NK-92 treated with Interleukin-12 subunit alpha and Interleukin-12 subunit beta, amount 100 ng/mL, for 24 hours (cell line): Measurements from ENCODE around the gene CGNL1.

Experiments used
- DNase-seq: peaks from one replicate; lab custom pipeline; 2025; lab: John Stamatoyannopoulos, UW

The CGNL1 gene

DNA sequence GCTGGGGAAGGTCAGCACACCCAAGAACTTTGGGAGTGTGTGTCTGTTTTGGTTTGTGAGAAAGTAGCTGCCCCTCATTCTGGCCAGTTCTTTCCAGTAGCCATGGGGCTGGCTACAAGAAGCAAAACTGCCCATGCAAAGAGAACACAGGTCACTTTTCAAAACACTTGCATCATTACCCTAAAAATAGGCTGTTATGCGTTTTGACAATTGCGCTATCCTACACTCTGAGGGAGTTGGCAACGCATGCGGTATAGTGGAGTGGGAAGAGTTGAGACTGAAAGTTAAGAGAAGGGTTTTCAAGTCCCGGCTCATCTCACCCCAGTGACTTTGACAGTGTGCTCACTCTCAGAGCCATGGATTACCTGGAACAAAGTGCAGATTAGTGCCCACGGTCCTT is 173.6 kb downstream of the CGNL1 start:
- no peak for DNase-seq

- no peak for DNase-seq
Observed at GRCh38 chr15:57550640-57551039, 174.3 kb downstream of the CGNL1 start.

- DNase-seq: no peak
Observed at GRCh38 chr15:57551715-57552677, 175.7 kb downstream of the CGNL1 start.

DNA sequence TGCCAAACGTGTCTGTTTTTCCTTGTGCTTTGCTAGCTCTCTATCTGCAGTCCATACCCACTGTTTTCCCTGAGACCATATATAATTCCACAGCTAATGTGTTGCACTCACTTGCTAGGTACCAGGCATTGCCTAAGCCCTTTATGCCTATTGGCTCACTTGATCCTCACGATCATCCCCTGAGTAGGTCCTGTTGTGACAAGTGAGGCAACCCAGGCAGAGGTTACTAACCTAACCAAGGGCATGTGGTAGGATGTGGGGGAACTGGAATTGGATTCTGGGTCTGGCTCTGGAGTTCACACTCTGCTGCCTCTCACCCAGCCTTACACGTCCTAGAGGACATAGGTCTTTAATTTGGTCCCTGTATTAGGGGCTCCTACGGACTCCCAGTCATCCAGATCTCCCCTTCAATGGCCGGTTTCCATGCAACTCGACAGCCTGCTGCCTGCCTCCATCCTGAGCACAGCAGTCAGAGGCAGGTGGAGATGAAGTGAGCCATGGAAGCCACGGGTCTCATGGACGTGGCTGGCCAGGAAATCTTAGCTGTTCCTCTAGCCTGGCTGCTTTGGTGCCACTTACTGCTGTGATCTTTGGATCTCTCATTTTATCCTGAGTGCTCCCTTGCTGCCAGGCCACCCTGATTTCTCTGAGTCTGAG is 176.5 kb downstream of the CGNL1 start:
- DNase-seq: no peak

DNA sequence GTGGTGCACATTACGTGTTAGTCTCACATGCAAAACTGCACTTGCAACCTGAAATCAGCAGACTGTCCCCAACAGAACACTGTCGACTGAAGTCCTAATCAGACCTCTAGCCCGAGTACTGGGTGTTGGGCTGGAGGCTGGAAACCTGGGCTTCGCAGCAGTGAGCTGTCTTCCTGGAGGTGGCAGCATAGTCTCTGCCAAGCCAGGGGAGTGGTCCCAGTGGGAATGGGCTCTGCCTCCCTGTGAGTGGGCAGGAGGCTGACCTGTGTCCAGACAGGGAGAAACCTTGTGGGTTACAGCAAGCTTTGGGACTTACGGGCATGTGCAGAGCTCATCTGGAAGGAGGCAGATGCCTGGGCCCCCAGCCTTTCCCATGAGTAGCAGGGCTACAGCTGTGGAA is 177.2 kb downstream of the CGNL1 start:
- no peak for DNase-seq

- no peak for DNase-seq
Observed at GRCh38 chr15:57554063-57554811, 177.9 kb downstream of the CGNL1 start.

- no peak for DNase-seq
Observed at GRCh38 chr15:57554812-57555179, 178.5 kb downstream of the CGNL1 start.

- DNase-seq: no peak
Observed at GRCh38 chr15:57555270-57555669, 179.0 kb downstream of the CGNL1 start.

GRCh38 chr15:57556040-57556439 is 179.7 kb downstream of the CGNL1 start:
- DNase-seq: no peak

- DNase-seq: no peak
Observed at GRCh38 chr15:57557267-57557666, 181.0 kb downstream of the CGNL1 start.

DNA sequence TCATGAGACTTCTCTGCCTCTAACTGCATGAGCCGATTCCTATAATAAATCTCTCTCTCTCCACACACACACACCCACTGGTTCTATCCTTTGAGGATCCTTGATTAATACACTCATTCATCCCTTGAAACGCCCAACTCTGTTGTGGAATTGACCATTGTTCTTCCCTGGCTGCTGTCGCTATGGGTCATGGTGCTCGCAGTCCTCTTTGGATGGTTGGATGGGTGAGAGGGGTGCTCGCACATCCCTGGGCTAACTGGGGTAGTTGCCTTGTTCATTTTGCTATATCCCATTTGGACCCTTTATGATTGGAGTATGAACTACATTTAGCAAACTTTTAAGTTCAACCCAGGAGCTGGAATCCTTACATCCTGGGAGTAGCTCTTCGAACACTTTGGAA is 181.5 kb downstream of the CGNL1 start:
- no peak for DNase-seq

DNA sequence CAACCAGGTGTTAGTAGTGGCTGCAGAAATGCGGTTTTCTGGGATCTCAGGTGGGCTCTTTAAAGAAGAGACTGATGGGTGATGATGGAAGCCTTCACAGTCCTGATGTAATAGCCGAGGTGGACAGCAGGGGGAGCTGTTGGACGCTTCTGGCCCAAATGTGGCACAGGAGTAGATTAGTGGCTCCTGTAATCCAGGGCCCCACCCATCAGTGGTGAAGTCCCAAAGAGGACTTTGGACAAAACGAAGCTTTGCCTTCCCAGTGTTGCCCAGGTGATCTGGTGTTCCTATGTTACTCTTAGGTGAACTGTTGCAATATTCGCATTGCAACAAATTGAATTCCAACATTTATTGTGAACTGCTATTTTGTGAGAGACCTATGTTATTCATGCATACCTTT is 183.6 kb downstream of the CGNL1 start:
- DNase-seq: peak; percentile 53

DNA sequence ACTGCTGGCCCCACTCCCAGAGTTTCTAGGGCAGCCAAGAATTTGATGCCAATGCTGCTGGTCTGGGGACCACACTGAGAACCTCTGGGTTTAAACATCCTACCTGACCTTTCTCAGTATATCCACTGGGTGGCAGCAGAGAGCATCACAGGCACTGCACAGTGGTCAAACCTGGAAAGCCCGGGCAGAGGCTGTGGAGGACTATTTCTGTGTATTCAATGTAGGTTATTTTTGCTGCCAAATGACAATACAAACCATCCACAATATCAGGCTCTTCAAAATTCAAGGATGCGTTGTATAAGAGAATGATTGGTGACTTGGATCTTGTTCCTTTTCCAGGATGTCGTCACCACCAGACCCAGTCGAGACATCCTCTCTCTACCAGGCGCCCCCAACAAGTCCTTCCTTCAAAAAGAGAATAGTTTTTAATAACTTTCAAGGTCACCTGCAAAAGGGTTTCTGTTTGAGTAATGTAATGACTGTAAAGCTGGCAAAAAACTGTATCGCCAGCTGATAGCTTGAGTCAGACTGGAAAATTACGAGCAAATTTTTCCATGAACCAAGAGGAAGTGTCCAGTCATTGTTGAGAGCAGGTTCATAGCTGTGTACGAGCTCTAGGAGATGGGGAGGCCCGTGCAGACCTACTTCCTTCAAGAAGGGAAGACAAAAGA is 184.9 kb downstream of the CGNL1 start:
- DNase-seq: peak; percentile 56

DNA sequence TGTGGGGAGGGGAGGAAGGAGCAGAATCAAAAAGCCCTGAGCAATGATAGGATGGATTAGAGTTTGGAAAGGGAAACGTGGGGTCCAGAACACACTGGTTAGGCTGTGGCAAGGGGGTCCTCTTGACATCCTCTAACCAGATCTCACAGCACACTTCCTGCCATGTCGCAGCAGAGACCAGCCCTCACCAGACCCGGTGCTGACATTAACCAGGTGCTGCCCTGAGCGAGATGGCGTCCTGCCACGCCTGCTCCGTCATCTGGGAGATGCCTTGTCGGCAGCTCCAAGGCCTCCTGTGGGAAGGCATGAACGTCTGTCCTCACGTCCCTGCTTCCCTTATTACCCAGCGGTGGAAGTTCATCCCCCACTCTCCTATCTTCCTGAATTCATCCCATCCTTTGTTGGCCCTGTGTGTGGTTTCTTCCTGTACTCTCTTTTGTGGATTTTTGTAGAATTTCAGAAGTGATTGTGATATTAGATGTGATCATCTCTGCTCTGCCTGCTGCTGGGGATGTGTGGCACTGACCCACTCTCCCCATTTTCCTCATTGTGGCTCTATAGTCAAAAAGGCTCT is 186.0 kb downstream of the CGNL1 start:
- no peak for DNase-seq

DNA sequence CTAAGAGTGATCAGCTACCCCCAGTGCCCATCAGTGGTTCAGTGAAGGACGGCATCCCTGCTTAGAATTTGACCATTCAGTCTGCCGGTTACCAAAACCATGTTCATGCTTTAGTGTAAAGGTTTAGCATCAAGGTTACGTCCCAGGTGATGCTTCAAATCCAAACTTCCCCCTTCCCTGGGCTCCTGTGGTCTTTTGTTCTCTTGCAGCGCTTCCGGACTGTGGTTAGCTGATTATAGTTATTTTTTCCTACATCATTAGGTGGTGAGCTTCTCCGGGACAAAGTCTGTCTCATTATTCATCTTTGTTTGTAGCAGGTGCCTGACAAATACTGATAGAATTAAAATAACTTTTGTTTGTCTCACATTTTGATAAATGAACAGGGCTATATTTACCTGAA is 187.1 kb downstream of the CGNL1 start:
- no peak for DNase-seq

DNA sequence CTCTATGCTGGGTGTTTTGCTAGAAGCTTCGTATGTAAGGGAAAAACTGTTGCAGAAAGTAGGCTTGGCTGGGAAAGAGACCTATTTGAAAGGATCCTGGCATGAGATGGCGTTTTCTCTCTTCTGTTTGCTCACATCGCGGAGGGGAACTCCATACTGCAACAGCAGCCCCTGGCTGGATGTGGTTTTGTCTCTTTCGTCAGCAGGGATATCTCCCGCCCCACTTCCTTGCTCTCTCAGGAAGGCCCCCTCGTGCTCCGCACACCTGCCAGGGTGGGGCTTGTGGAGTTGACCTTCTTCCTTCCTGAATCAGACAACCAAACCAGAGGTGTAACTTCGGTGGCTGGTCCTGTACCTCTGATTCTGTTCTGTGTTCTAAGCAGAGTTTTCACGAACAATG is 189.0 kb downstream of the CGNL1 start:
- no peak for DNase-seq

DNA sequence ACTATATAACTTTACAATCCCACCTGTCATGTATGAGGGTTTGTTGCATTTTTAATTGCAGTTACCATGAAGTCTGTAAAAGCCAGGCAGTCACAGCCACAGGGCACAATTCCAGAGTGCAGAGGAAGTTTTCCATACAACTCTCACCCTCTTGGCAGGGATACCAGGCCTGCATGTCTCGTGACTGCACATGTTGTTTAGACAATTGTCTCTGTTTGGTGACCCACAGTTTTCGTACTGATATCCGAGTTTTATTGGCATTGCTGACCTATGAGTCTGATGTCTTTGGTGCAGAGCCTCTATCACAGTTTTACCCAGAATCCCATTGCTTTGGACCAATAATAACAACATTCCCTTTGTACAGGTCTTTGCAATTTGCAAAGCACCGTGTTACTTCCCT is 190.5 kb downstream of the CGNL1 start:
- no peak for DNase-seq

GRCh38 chr15:57567891-57568290 is 191.6 kb downstream of the CGNL1 start:
- no peak for DNase-seq

- no peak for DNase-seq
Observed at GRCh38 chr15:57568299-57568698, 192.0 kb downstream of the CGNL1 start.

DNA sequence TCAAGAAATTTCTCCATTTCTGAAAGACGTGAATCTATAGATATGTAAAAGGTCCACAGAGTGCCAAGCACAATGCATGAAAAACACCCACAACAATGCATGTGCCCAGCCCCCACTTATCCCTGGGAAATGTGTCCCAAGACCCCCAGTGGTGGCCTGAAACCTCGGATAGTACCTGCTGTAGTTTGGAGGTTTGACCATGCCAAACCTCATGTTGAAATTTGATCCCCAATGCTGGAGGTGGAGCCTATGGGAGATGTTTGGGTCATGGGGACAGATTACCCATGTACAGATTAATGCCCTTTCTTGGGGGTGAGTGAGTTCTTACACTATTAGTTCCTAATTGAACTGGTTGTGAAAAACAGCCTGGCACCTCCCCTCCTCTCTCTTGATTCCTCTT is 194.0 kb downstream of the CGNL1 start:
- no peak for DNase-seq

DNA sequence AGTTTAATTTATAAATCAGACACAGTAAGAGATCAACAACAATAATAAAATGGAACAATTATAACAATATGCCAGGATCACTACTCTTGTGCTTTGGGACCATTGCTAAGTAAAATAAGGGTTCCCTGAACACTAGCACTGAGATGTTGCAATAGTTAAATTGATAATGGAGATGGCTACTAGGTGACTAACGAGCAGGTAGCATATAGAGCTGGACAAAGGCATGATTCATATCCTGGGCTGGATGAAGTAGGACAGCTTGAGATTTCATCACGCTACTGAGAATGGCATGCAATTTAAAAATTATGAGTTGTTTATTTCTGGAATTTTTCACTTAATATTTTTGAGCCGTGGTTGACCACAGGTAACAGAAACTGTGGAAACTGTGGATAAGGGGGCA is 194.7 kb downstream of the CGNL1 start:
- no peak for DNase-seq

DNA sequence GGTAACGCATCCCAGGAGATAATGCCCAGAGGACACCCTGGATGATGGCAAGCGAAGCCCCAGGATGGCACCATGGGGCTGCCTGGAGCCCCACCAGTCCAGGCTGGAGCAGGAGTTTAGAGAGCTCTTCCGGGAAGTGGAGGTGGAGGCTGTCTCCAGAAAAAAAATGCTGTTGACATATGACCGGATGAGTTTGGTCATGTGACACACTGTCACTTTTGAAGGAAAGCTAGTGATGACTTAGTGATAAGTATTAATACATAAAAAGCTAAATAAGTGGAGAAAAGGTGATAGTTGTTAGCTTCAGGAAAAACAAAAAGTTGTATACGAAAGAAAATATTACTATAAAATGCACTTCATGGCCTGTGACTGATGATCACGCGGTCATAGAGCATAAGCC is 195.4 kb downstream of the CGNL1 start:
- no peak for DNase-seq
